HepG2 (cell line): ENCODE data around the gene PHF2. TPM values are rescaled to one million over a fixed set of nuclear protein-coding genes. Genes with fewer than 3 reads are reported as not detected.

Source experiments
- FIP1L1 ChIP-seq: fragments of 200-400 bp; formaldehyde crosslinking; IDR thresholded peaks from 2 replicates; pipeline ENCODE4 v1.6.1; 2018; ENCODE audit warnings: low read depth, mild to moderate bottlenecking, low read length, moderate library complexity, borderline replicate concordance; ENCODE audit not compliant: insufficient read depth
- JUNB ChIP-seq: sonication (generic); formaldehyde crosslinking; IDR thresholded peaks from 2 replicates; pipeline ENCODE4 v1.8.0; 2022; ENCODE audit warnings: missing genetic modification reagents, mild to moderate bottlenecking, borderline replicate concordance
- MXI1 ChIP-seq: IDR thresholded peaks from 3 replicates; pipeline ENCODE4 v1.6.1; 2012; ENCODE audit warnings: low read depth, low read length, inconsistent platforms, borderline replicate concordance
- TARDBP ChIP-seq: sonication (generic); formaldehyde crosslinking; IDR thresholded peaks from 2 replicates; pipeline ENCODE4 v1.8.0; 2022; ENCODE audit warnings: mild to moderate bottlenecking, missing genetic modification reagents
- ZNF282 ChIP-seq: fragments of 450-650 bp; IDR thresholded peaks from 2 replicates; pipeline ENCODE4 v1.6.1; 2018; ENCODE audit not compliant: partially characterized antibody
- polyA plus RNA-seq, 8 experiments: library from polyadenylated mRNA; depleted of rRNA in 3 of 8; stranded (reverse) in 7 of 8; unstranded in 1 of 8; fragments of >200 nt; fragmentation: Illumina TruSeq in 4 of 8; extraction: Trizol in 4 of 8; gene quantifications; 2 replicates each; pipeline versions ENCODE4 v1.2.1 to v1.2.3, GENCODE V29; 2011 to 2016; ENCODE audit warnings: low read depth in 4 of 8, missing spikeins in 1 of 8, mixed read lengths in 1 of 8; ENCODE audit not compliant: insufficient read depth in 1 of 8
- total RNA-seq, 5 experiments: library from RNA; depleted of rRNA; stranded (reverse); fragments of >200 nt; fragmentation: Illumina TruSeq; extraction: Trizol; gene quantifications; 2 replicates each; pipeline ENCODE4 v1.2.3, GENCODE V29; 2016; ENCODE audit warnings: low read depth in 1 of 5
- TF ChIP-seq, protein P1 (sequence below): sonication (generic); formaldehyde crosslinking; IDR thresholded peaks from 2 replicates; pipeline ENCODE4 v1.4.0; 2020; ENCODE audit warnings: missing genetic modification reagents, borderline replicate concordance
- TF ChIP-seq, protein P2 (sequence below): sonication (generic); formaldehyde crosslinking; IDR thresholded peaks from 2 replicates; pipeline ENCODE4 v1.4.0; 2020; ENCODE audit warnings: mild to moderate bottlenecking, missing genetic modification reagents, borderline replicate concordance
- TF ChIP-seq, protein P3 (sequence below), 2 experiments: sonication (generic) in 1 of 2; formaldehyde crosslinking in 1 of 2; IDR thresholded peaks; 2 replicates each; pipeline versions ENCODE4 v1.4.0 to v1.6.1; 2018 to 2020; ENCODE audit warnings: missing genetic modification reagents in 2 of 2, borderline replicate concordance in 1 of 2, low read depth in 1 of 2, mild to moderate bottlenecking in 1 of 2, missing biosample characterization in 1 of 2
- TF ChIP-seq, protein P4 (sequence below): sonication (generic); formaldehyde crosslinking; IDR thresholded peaks from 2 replicates; pipeline ENCODE4 v1.4.0; 2020; ENCODE audit warnings: missing genetic modification reagents
- TF ChIP-seq, protein P5 (sequence below): sonication (generic); formaldehyde crosslinking; IDR thresholded peaks from 2 replicates; pipeline ENCODE4 v1.5.1; 2020; ENCODE audit warnings: mild to moderate bottlenecking, missing genetic modification reagents, moderate library complexity

PHF2 gene
- total and polyA plus RNA-seq, 2 of the 13 experiments (the other 11 are each of a cell fraction or from before 2014, with no cell fraction given): 6.6 to 9.1 TPM

DNA sequence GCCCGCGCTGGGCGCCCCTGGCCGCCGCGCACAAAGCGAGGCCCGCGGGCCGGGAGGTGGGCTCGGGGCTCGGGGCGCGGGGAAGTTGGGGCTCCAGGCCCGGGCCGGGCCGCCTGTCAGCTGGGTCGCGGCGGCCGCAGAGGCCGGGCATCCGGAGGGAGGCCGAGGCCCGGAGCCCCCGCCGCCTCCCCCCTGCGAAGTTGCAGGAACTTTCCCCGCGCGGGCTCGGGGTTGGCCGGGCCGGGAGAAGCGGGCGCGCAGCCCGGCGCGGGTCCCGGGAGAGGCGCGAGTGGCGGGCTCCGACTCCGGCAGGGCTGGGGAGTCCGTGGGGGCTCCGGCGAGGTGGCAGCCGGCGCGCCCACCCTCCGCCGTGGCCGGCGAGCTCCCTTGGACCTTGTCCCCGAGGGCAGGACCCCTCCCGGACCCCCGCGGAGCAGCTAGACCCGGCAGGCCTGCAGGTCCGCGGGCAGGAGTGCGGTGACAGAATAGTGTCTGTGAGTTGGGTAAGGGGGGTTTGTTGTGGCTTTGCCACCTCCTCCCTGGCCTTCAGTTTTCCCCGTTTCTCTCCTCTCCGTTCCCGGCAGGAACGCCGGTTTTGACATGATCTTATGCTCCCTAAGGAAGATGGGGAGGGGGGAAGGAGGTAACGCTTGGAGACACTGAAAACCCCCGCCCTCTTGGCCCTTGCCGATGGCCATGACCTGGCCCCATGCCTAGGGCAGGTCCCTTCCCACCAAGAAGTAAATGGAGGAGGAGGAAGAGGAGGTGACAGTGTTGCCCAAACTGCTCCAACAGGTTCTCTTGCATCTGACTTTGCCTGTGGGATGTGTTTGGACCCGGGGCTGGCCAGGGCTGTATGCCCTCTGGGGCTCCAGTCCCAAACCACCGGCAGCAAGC, 942 bp downstream of the PHF2 start (continued):
- TF ChIP-seq MXI1 (0 out of 3 replicates have a peak, but pooled peaks have one; percentile 22), TARDBP (no peak), JUNB (CRISPR knock-in tag) (no peak), ZNF282 (no peak), FIP1L1 (no peak)
- TF ChIP-seq, protein P1, sequence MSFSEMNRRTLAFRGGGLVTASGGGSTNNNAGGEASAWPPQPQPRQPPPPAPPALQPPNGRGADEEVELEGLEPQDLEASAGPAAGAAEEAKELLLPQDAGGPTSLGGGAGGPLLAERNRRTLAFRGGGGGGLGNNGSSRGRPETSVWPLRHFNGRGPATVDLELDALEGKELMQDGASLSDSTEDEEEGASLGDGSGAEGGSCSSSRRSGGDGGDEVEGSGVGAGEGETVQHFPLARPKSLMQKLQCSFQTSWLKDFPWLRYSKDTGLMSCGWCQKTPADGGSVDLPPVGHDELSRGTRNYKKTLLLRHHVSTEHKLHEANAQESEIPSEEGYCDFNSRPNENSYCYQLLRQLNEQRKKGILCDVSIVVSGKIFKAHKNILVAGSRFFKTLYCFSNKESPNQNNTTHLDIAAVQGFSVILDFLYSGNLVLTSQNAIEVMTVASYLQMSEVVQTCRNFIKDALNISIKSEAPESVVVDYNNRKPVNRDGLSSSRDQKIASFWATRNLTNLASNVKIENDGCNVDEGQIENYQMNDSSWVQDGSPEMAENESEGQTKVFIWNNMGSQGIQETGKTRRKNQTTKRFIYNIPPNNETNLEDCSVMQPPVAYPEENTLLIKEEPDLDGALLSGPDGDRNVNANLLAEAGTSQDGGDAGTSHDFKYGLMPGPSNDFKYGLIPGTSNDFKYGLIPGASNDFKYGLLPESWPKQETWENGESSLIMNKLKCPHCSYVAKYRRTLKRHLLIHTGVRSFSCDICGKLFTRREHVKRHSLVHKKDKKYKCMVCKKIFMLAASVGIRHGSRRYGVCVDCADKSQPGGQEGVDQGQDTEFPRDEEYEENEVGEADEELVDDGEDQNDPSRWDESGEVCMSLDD: no peak
- TF ChIP-seq, protein P2, sequence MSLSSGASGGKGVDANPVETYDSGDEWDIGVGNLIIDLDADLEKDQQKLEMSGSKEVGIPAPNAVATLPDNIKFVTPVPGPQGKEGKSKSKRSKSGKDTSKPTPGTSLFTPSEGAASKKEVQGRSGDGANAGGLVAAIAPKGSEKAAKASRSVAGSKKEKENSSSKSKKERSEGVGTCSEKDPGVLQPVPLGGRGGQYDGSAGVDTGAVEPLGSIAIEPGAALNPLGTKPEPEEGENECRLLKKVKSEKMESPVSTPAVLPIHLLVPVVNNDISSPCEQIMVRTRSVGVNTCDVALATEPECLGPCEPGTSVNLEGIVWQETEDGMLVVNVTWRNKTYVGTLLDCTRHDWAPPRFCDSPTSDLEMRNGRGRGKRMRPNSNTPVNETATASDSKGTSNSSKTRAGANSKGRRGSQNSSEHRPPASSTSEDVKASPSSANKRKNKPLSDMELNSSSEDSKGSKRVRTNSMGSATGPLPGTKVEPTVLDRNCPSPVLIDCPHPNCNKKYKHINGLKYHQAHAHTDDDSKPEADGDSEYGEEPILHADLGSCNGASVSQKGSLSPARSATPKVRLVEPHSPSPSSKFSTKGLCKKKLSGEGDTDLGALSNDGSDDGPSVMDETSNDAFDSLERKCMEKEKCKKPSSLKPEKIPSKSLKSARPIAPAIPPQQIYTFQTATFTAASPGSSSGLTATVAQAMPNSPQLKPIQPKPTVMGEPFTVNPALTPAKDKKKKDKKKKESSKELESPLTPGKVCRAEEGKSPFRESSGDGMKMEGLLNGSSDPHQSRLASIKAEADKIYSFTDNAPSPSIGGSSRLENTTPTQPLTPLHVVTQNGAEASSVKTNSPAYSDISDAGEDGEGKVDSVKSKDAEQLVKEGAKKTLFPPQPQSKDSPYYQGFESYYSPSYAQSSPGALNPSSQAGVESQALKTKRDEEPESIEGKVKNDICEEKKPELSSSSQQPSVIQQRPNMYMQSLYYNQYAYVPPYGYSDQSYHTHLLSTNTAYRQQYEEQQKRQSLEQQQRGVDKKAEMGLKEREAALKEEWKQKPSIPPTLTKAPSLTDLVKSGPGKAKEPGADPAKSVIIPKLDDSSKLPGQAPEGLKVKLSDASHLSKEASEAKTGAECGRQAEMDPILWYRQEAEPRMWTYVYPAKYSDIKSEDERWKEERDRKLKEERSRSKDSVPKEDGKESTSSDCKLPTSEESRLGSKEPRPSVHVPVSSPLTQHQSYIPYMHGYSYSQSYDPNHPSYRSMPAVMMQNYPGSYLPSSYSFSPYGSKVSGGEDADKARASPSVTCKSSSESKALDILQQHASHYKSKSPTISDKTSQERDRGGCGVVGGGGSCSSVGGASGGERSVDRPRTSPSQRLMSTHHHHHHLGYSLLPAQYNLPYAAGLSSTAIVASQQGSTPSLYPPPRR (CRISPR knock-in tag): no peak
- TF ChIP-seq, protein P3, sequence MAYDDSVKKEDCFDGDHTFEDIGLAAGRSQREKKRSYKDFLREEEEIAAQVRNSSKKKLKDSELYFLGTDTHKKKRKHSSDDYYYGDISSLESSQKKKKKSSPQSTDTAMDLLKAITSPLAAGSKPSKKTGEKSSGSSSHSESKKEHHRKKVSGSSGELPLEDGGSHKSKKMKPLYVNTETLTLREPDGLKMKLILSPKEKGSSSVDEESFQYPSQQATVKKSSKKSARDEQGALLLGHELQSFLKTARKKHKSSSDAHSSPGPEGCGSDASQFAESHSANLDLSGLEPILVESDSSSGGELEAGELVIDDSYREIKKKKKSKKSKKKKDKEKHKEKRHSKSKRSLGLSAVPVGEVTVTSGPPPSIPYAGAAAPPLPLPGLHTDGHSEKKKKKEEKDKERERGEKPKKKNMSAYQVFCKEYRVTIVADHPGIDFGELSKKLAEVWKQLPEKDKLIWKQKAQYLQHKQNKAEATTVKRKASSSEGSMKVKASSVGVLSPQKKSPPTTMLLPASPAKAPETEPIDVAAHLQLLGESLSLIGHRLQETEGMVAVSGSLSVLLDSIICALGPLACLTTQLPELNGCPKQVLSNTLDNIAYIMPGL (CRISPR knock-in tag; IDR thresholded peaks at IDR 0.05; ENCODE audit: borderline replicate concordance in 1 of 2, low read depth in 1 of 2): 0 out of 4 replicates have a peak, but pooled peaks of 1 of the 2 experiments have one; percentile 23
- TF ChIP-seq, protein P4, sequence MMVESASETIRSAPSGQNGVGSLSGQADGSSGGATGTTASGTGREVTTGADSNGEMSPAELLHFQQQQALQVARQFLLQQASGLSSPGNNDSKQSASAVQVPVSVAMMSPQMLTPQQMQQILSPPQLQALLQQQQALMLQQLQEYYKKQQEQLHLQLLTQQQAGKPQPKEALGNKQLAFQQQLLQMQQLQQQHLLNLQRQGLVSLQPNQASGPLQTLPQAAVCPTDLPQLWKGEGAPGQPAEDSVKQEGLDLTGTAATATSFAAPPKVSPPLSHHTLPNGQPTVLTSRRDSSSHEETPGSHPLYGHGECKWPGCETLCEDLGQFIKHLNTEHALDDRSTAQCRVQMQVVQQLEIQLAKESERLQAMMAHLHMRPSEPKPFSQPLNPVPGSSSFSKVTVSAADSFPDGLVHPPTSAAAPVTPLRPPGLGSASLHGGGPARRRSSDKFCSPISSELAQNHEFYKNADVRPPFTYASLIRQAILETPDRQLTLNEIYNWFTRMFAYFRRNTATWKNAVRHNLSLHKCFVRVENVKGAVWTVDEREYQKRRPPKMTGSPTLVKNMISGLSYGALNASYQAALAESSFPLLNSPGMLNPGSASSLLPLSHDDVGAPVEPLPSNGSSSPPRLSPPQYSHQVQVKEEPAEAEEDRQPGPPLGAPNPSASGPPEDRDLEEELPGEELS (CRISPR knock-in tag): no peak
- TF ChIP-seq, protein P5, sequence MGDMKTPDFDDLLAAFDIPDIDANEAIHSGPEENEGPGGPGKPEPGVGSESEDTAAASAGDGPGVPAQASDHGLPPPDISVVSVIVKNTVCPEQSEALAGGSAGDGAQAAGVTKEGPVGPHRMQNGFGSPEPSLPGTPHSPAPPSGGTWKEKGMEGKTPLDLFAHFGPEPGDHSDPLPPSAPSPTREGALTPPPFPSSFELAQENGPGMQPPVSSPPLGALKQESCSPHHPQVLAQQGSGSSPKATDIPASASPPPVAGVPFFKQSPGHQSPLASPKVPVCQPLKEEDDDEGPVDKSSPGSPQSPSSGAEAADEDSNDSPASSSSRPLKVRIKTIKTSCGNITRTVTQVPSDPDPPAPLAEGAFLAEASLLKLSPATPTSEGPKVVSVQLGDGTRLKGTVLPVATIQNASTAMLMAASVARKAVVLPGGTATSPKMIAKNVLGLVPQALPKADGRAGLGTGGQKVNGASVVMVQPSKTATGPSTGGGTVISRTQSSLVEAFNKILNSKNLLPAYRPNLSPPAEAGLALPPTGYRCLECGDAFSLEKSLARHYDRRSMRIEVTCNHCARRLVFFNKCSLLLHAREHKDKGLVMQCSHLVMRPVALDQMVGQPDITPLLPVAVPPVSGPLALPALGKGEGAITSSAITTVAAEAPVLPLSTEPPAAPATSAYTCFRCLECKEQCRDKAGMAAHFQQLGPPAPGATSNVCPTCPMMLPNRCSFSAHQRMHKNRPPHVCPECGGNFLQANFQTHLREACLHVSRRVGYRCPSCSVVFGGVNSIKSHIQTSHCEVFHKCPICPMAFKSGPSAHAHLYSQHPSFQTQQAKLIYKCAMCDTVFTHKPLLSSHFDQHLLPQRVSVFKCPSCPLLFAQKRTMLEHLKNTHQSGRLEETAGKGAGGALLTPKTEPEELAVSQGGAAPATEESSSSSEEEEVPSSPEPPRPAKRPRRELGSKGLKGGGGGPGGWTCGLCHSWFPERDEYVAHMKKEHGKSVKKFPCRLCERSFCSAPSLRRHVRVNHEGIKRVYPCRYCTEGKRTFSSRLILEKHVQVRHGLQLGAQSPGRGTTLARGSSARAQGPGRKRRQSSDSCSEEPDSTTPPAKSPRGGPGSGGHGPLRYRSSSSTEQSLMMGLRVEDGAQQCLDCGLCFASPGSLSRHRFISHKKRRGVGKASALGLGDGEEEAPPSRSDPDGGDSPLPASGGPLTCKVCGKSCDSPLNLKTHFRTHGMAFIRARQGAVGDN (CRISPR knock-in tag): peak; percentile 59
